ENCODE data around the gene PLB1.

- TF ChIP-seq CTCF (IDR thresholded peaks at IDR 0.05; ENCODE audit: poor library complexity) (no peak), EZH2 (IDR thresholded peaks at IDR 0.05; ENCODE audit: borderline replicate concordance) (no peak)
Measured at GRCh38 chr2:28525481-28525880, 29.6 kb downstream of the PLB1 start.
